Glutamatergic neuron (in vitro differentiated cells): Measurements from ENCODE around the gene SSC4D. TPM values are rescaled to one million over a fixed set of nuclear protein-coding genes. Genes with fewer than 3 reads are reported as not detected.
"Not testable (repeated sequence)": the region's sequence is repeated elsewhere in the genome, so short reads cannot be mapped to it uniquely, and the experiment has no call there.

Source experiments
- DNase-seq: peaks from one replicate; pipeline ENCODE4 v3.0.0; 2022
- H3K27ac Mint-ChIP-seq: one replicate; pipeline ENCODE4 v1.8.0; 2020; ENCODE audit warnings: mild to moderate bottlenecking, mixed read lengths, inconsistent platforms; ENCODE audit not compliant: unreplicated experiment
- H3K27me3 Mint-ChIP-seq: one replicate; pipeline ENCODE4 v1.8.0; 2020; ENCODE audit warnings: mild to moderate bottlenecking, moderate library complexity, mixed read lengths, inconsistent platforms; ENCODE audit not compliant: unreplicated experiment
- H3K36me3 Mint-ChIP-seq: one replicate; pipeline ENCODE4 v1.8.0; 2020; ENCODE audit warnings: mild to moderate bottlenecking, mixed read lengths, inconsistent platforms; ENCODE audit not compliant: unreplicated experiment
- H3K4me1 Mint-ChIP-seq: one replicate; pipeline ENCODE4 v1.8.0; 2020; ENCODE audit warnings: mild to moderate bottlenecking, low read depth, mixed read lengths, inconsistent platforms; ENCODE audit not compliant: unreplicated experiment
- H3K4me3 Mint-ChIP-seq: one replicate; pipeline ENCODE4 v1.8.0; 2020; ENCODE audit warnings: mild to moderate bottlenecking, mixed read lengths, inconsistent platforms; ENCODE audit not compliant: unreplicated experiment
- H3K9me3 Mint-ChIP-seq: one replicate; pipeline ENCODE4 v1.8.0; 2020; ENCODE audit warnings: mild to moderate bottlenecking, moderate library complexity, mixed read lengths, inconsistent platforms; ENCODE audit not compliant: unreplicated experiment
- CTCF ChIP-seq: fragments of 200-600 bp; sonication (generic); IDR thresholded peaks from one replicate; pipeline ENCODE4 v1.5.0; 2021; ENCODE audit not compliant: partially characterized antibody, unreplicated experiment
- total RNA-seq: library from RNA; stranded (reverse); fragmentation: NEBNext Ultra II Directional; extraction: Animal tissue kit (Norgen Biotek cat#: 25700); gene quantifications from one replicate; pipeline ENCODE4 v1.2.1, GENCODE V29; 2021; ENCODE audit not compliant: unreplicated experiment

The SSC4D gene
- total RNA-seq, 1 donor from 2014 or later = 6.1 TPM

GRCh38 chr7:76372984-76373833 is 36.3 kb downstream of the SSC4D start:
- Mint-ChIP-seq H3K4me1 (peaks cover 7% of the 10 kb centered on the region), H3K36me3 (no peaks in the 10 kb centered on the region), H3K27ac (no peak overlapping the region), H3K4me3 (no peak overlapping the region), H3K27me3 (peaks cover 5% of the 10 kb centered on the region), H3K9me3 (peaks cover 2% of the 10 kb centered on the region)
- DNase-seq = no peak
- TF ChIP-seq CTCF = no peak

- H3K27ac Mint-ChIP-seq = no peak overlapping the region
- TF ChIP-seq CTCF = no peak
- peaks cover 6% of the 10 kb centered on the region for H3K4me1 Mint-ChIP-seq
- H3K9me3 Mint-ChIP-seq = peaks cover 2% of the 10 kb centered on the region
- H3K36me3 Mint-ChIP-seq = no peaks in the 10 kb centered on the region
- no peak for DNase-seq
- no peak overlapping the region for H3K4me3 Mint-ChIP-seq
- peaks cover 7% of the 10 kb centered on the region for H3K27me3 Mint-ChIP-seq
These were observed 38.1 kb downstream of the SSC4D start for GRCh38 chr7:76371396-76371795.

GRCh38 chr7:76369018-76369417 is 40.5 kb downstream of the SSC4D start:
- peaks cover 3% of the 10 kb centered on the region for H3K9me3 Mint-ChIP-seq

GRCh38 chr7:76368190-76368589 is 41.3 kb downstream of the SSC4D start:
- Mint-ChIP-seq H3K4me3 (no peak overlapping the region), H3K36me3 (no peaks in the 10 kb centered on the region), H3K27ac (no peak overlapping the region), H3K9me3 (peaks cover 2% of the 10 kb centered on the region), H3K4me1 (peaks cover 17% of the 10 kb centered on the region), H3K27me3 (peaks cover 7% of the 10 kb centered on the region)
- no peak for TF ChIP-seq CTCF
- DNase-seq = no peak

More at GRCh38 chr7:76369018-76369417, 40.5 kb downstream of the SSC4D start:
- Mint-ChIP-seq H3K4me3 (no peak overlapping the region), H3K4me1 (peaks cover 17% of the 10 kb centered on the region), H3K27me3 (peaks cover 11% of the 10 kb centered on the region), H3K27ac (no peak overlapping the region), H3K36me3 (no peaks in the 10 kb centered on the region)
- TF ChIP-seq CTCF = no peak
- peak; percentile 24 for DNase-seq

GRCh38 chr7:76364198-76364584 is 45.3 kb downstream of the SSC4D start:
- TF ChIP-seq CTCF = no peak
- Mint-ChIP-seq H3K4me1 (peaks cover 17% of the 10 kb centered on the region), H3K27me3 (peaks cover 12% of the 10 kb centered on the region), H3K9me3 (peaks cover 7% of the 10 kb centered on the region), H3K36me3 (no peaks in the 10 kb centered on the region), H3K27ac (peak overlapping the region; percentile 74), H3K4me3 (no peak overlapping the region)
- DNase-seq = no peak

GRCh38 chr7:76363754-76364153 is 45.7 kb downstream of the SSC4D start:
- H3K27me3 Mint-ChIP-seq = peaks cover 12% of the 10 kb centered on the region
- not testable (repeated sequence) for DNase-seq, H3K27ac Mint-ChIP-seq

More at GRCh38 chr7:76363754-76364153, 45.7 kb downstream of the SSC4D start:
- H3K4me3 Mint-ChIP-seq, H3K9me3 Mint-ChIP-seq, H3K36me3 Mint-ChIP-seq: not testable (repeated sequence)
- peaks cover 17% of the 10 kb centered on the region for H3K4me1 Mint-ChIP-seq
